GM23248 (cell line): Measurements from ENCODE around the gene PCK2.

Experiments
- EZH2 ChIP-seq: fragments of 200-600 bp; sonication (generic); IDR thresholded peaks from 2 replicates; pipeline ENCODE4 v1.6.1; 2018; ENCODE audit warnings: antibody characterized with exemption, mild to moderate bottlenecking; ENCODE audit not compliant: insufficient read depth, poor library complexity, severe bottlenecking
- EZH2phosphoT487 ChIP-seq: fragments of 200-600 bp; sonication (generic); IDR thresholded peaks from 2 replicates; pipeline ENCODE4 v1.6.1; 2018; ENCODE audit warnings: antibody characterized with exemption, moderate library complexity, mild to moderate bottlenecking, low read depth; ENCODE audit not compliant: insufficient read depth

GRCh38 chr14:24055971-24056799, 37.9 kb upstream of the PCK2 start:
- no peak for TF ChIP-seq EZH2
- TF ChIP-seq EZH2phosphoT487 = no peak
